GM06990 (cell line): ENCODE data around the gene ANKRD11.

Experiments used
- DNase-seq: peaks from one replicate; pipeline ENCODE4 v3.0.0-alpha.2; 2011; ENCODE audit not compliant: insufficient read length; ENCODE audit errors: extremely low read depth
- H3K27me3 ChIP-seq: replicated peaks from 2 replicates; pipeline ENCODE4 v1.6.0; 2011; ENCODE audit warnings: low read length; ENCODE audit not compliant: control insufficient read depth, insufficient read depth
- H3K36me3 ChIP-seq: 2 replicates; pipeline ENCODE4 v1.5.1; 2011; ENCODE audit warnings: low read length; ENCODE audit not compliant: control insufficient read depth, insufficient read depth
- H3K4me3 ChIP-seq: replicated peaks from 2 replicates; pipeline ENCODE4 v1.5.1; 2011; ENCODE audit warnings: low read depth, mild to moderate bottlenecking, control low read depth, low read length
- CTCF ChIP-seq: IDR thresholded peaks from 2 replicates; pipeline ENCODE4 v1.5.1; 2011; ENCODE audit warnings: low read length, control low read depth, mild to moderate bottlenecking, inconsistent platforms; ENCODE audit not compliant: insufficient read depth, poor library complexity, severe bottlenecking

ANKRD11 gene

GRCh38 chr16:89398924-89399323 lies 91.4 kb downstream of the ANKRD11 start:
- no peak for TF ChIP-seq CTCF
- Histone ChIP-seq H3K4me3 (no peak overlapping the region), H3K27me3 (no peaks in the 10 kb centered on the region), H3K36me3 (peaks cover 10% of the 10 kb centered on the region)
- no peak for DNase-seq

GRCh38 chr16:89397331-89397861 lies 93.0 kb downstream of the ANKRD11 start:
- Histone ChIP-seq H3K27me3 (no peaks in the 10 kb centered on the region), H3K4me3 (no peak overlapping the region), H3K36me3 (peaks cover 10% of the 10 kb centered on the region)
- DNase-seq: no peak
- TF ChIP-seq CTCF: no peak

GRCh38 chr16:89396156-89396555 lies 94.2 kb downstream of the ANKRD11 start:
- DNase-seq: no peak

GRCh38 chr16:89395150-89396142 lies 94.9 kb downstream of the ANKRD11 start:
- no peak for DNase-seq
- H3K27me3 ChIP-seq: no peaks in the 10 kb centered on the region
- peaks cover 12% of the 10 kb centered on the region for H3K36me3 ChIP-seq
- H3K4me3 ChIP-seq: no peak overlapping the region
- no peak for TF ChIP-seq CTCF

More at GRCh38 chr16:89396156-89396555, 94.2 kb downstream of the ANKRD11 start:
- no peak for TF ChIP-seq CTCF
- H3K36me3 ChIP-seq: peaks cover 12% of the 10 kb centered on the region
- no peak overlapping the region for H3K4me3 ChIP-seq
- no peaks in the 10 kb centered on the region for H3K27me3 ChIP-seq

- Histone ChIP-seq H3K4me3 (no peak overlapping the region), H3K27me3 (no peaks in the 10 kb centered on the region), H3K36me3 (peaks cover 12% of the 10 kb centered on the region)
- no peak for TF ChIP-seq CTCF
- DNase-seq: no peak
These were observed 96.5 kb downstream of the ANKRD11 start for GRCh38 chr16:89393738-89394406.
